Testis (tissue), 3 donors: Measurements from ENCODE around the gene PFKFB3. TPM values are rescaled to one million over a fixed set of nuclear protein-coding genes. Genes with fewer than 3 reads are reported as not detected.

ENCODE experiments used
- DNase-seq: peaks from one replicate; pipeline ENCODE4 v3.0.0-alpha.2; 2019
- H3K27ac ChIP-seq, 2 donors: fragments of 200-600 bp; sonication (generic); one replicate each; pipeline ENCODE4 v1.5.1; 2019
- H3K27me3 ChIP-seq: fragments of 200-600 bp; sonication (generic); one replicate; pipeline ENCODE4 v1.5.1; 2019
- H3K36me3 ChIP-seq: fragments of 200-600 bp; sonication (generic); one replicate; pipeline ENCODE4 v1.5.1; 2017; ENCODE audit warnings: low read depth; ENCODE audit errors: missing control alignments
- H3K4me1 ChIP-seq: fragments of 200-600 bp; sonication (generic); one replicate; pipeline ENCODE4 v1.5.1; 2019
- H3K4me3 ChIP-seq, 2 donors: fragments of 200-600 bp; sonication (generic); one replicate each; pipeline ENCODE4 v1.5.1; 2017 to 2019
- H3K9me3 ChIP-seq: fragments of 200-600 bp; sonication (generic); one replicate; pipeline ENCODE4 v1.5.1; 2017
- POLR2A ChIP-seq: fragments of 450-650 bp; IDR thresholded peaks from one replicate; pipeline ENCODE4 v1.6.1; 2017; ENCODE audit warnings: antibody characterized with exemption, mild to moderate bottlenecking, moderate library complexity
- WGBS, 2 donors: methylation state at CpG; one replicate each; pipeline ENCODE4 v1.1.5; 2018; 5-methylcytosine and 5-hydroxymethylcytosine counted together
- intact Hi-C: fragments of 100-400 bp; cut with DNase I; formaldehyde crosslinking; loops from one replicate; pipeline ENCODE4 v1.15.1; 2023; ENCODE audit warnings: low total_unique reads
- polyA plus RNA-seq: library from polyadenylated mRNA; stranded (reverse); fragments of 350-450 nt; fragmentation: Illumina TruSeq; extraction: RNeasy Lipid Tissue Mini Kit (QIAGEN cat#74804); gene quantifications from one replicate; pipeline ENCODE4 v1.2.3, GENCODE V29; 2014; ENCODE audit warnings: low read depth, low replicate concordance; ENCODE audit not compliant: insufficient read depth
- total RNA-seq, 2 donors: library from RNA; depleted of rRNA; stranded (reverse); fragments of >200 nt; gene quantifications; one replicate each; pipeline ENCODE4 v1.2.3, GENCODE V29; 2016
- TF ChIP-seq, protein P1 (sequence below), 3 experiments: fragments of 450-650 bp in 2 of 3; fragments of 200-600 bp in 1 of 3; sonication (generic) in 1 of 3; IDR thresholded peaks; one replicate each; pipeline ENCODE4 v1.5.1; 2016 to 2019; ENCODE audit warnings: antibody characterized with exemption in 3 of 3, mild to moderate bottlenecking in 2 of 3, moderate library complexity in 1 of 3

PFKFB3 gene
- total and polyA plus RNA-seq, 3 donors from 2014 or later: 31.7 to 65.3 (median 53.9) TPM

DNA sequence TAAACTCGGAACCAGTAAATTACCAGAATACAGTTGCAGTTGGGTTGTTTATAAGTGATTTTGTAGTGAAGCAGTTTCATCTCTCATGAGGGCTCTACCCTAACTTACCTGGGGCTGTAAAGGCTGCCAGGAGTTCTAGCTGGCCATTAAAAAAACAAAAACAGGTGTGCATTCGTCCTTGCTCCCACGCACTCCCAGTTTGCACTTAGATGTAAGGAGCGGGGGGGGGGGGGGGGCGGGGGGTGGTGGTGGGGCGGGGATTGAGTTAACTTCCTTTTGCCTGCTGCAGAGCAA, 2.3 kb upstream of the PFKFB3 start:
- 11 to 22% methylated on average over 2 to 6 of the region's 6 CpGs for WGBS, 2 donors
- no peaks in the 10 kb centered on the region for H3K27me3 ChIP-seq

GRCh38 chr10:6200734-6201515, 1.8 kb upstream of the PFKFB3 start:
- WGBS, 2 donors: 1 to 2% methylated on average over 12 to 53 of the region's 59 CpGs
- Histone ChIP-seq H3K27me3 (no peaks in the 10 kb centered on the region), H3K27ac (peak overlapping the region; percentile 59 to 91), H3K4me3 (peak overlapping the region; percentile 75 to 81), H3K36me3 (no peaks in the 10 kb centered on the region), H3K4me1 (peaks cover 33% of the 10 kb centered on the region), H3K9me3 (no peaks in the 10 kb centered on the region)
- intact Hi-C loops: loop anchor here (5.0 to 10.0 kb wide), 2 partner anchors 39 to 204 kb away; no protein-coding TSS in a partner anchor
- TF ChIP-seq, protein P1, sequence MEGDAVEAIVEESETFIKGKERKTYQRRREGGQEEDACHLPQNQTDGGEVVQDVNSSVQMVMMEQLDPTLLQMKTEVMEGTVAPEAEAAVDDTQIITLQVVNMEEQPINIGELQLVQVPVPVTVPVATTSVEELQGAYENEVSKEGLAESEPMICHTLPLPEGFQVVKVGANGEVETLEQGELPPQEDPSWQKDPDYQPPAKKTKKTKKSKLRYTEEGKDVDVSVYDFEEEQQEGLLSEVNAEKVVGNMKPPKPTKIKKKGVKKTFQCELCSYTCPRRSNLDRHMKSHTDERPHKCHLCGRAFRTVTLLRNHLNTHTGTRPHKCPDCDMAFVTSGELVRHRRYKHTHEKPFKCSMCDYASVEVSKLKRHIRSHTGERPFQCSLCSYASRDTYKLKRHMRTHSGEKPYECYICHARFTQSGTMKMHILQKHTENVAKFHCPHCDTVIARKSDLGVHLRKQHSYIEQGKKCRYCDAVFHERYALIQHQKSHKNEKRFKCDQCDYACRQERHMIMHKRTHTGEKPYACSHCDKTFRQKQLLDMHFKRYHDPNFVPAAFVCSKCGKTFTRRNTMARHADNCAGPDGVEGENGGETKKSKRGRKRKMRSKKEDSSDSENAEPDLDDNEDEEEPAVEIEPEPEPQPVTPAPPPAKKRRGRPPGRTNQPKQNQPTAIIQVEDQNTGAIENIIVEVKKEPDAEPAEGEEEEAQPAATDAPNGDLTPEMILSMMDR (IDR thresholded peaks at IDR 0.05): no peak
- no peak for TF ChIP-seq POLR2A
- peak; percentile 60 for DNase-seq

More for the DNA sequence above, 2.3 kb upstream of the PFKFB3 start:
- Histone ChIP-seq H3K36me3 (no peaks in the 10 kb centered on the region), H3K9me3 (no peaks in the 10 kb centered on the region), H3K4me1 (peaks cover 38% of the 10 kb centered on the region), H3K4me3 (no peak overlapping the region), H3K27ac (peak overlapping the region; percentile 10 to 59)
- TF ChIP-seq POLR2A: no peak
- TF ChIP-seq, protein P1 (IDR thresholded peaks at IDR 0.05): no peak
- DNase-seq: no peak
- intact Hi-C loops: loop anchor here (5.0 to 10.0 kb wide), 2 partner anchors 38 to 204 kb away; no protein-coding TSS in a partner anchor

- DNase-seq: peak; percentile 77
- WGBS, 2 donors: 0 to 1% methylated on average over 6 to 34 of the region's 50 CpGs
Measured at GRCh38 chr10:6201516-6201975, 1.2 kb upstream of the PFKFB3 start.

GRCh38 chr10:6202098-6202683, 541 bp upstream of the PFKFB3 start:
- TF ChIP-seq, protein P1 (IDR thresholded peaks at IDR 0.05): no peak
- TF ChIP-seq POLR2A: no peak
- Histone ChIP-seq H3K9me3 (no peaks in the 10 kb centered on the region), H3K27ac (peak overlapping the region; percentile 1 to 91), H3K27me3 (no peaks in the 10 kb centered on the region), H3K4me1 (peaks cover 26% of the 10 kb centered on the region), H3K36me3 (no peaks in the 10 kb centered on the region), H3K4me3 (peak overlapping the region; percentile 75 to 81)
- 0% methylated on average over 2 to 25 of the region's 29 CpGs for WGBS, 2 donors
- intact Hi-C loops: loop anchor here (5.0 to 10.0 kb wide), 2 partner anchors 40 to 203 kb away; no protein-coding TSS in a partner anchor
- DNase-seq: no peak

More at GRCh38 chr10:6201516-6201975, 1.2 kb upstream of the PFKFB3 start:
- no peaks in the 10 kb centered on the region for H3K27me3 ChIP-seq
- H3K4me3 ChIP-seq: peak overlapping the region; percentile 75 to 81
- H3K9me3 ChIP-seq: no peaks in the 10 kb centered on the region
- TF ChIP-seq, protein P1 (IDR thresholded peaks at IDR 0.05): no peak
- no peak for TF ChIP-seq POLR2A
- no peaks in the 10 kb centered on the region for H3K36me3 ChIP-seq
- H3K27ac ChIP-seq: peak overlapping the region; percentile 59 to 91
- peaks cover 26% of the 10 kb centered on the region for H3K4me1 ChIP-seq
- intact Hi-C loops: loop anchor here (5.0 to 10.0 kb wide), 2 partner anchors 39 to 203 kb away; no protein-coding TSS in a partner anchor
